ENCODE results near the gene ADAM33. TPM values are rescaled to one million over a fixed set of nuclear protein-coding genes. Genes with fewer than 3 reads are reported as not detected.

The ADAM33 gene
- total RNA-seq, 2 donors from 2014 or later = not detected

GRCh38 chr20:3687655-3688054, 5.8 kb upstream of the ADAM33 start:
- no peaks in the 10 kb centered on the region for H3K9me3 Mint-ChIP-seq
- no peak for ATAC-seq
- H3K27me3 Mint-ChIP-seq = peaks cover 18 to 24% of the 10 kb centered on the region in 2 donors
- peaks cover 0 to 5% of the 10 kb centered on the region in 2 donors for H3K4me1 Mint-ChIP-seq (ENCODE audit: low read depth in 2 of 2)
- no peak overlapping the region for H3K4me3 Mint-ChIP-seq
- no peak overlapping the region for H3K27ac Mint-ChIP-seq
- no peak for DNase-seq (ENCODE audit: low spot score)
- no peaks in the 10 kb centered on the region for H3K36me3 Mint-ChIP-seq

- H3K4me1 Mint-ChIP-seq (ENCODE audit: low read depth in 2 of 2) = peaks cover 0 to 5% of the 10 kb centered on the region in 2 donors
- no peaks in the 10 kb centered on the region for H3K9me3 Mint-ChIP-seq
- H3K27ac Mint-ChIP-seq = no peak overlapping the region
- no peaks in the 10 kb centered on the region for H3K36me3 Mint-ChIP-seq
- no peak for DNase-seq (ENCODE audit: low spot score)
- no peak for ATAC-seq
- no peak overlapping the region for H3K4me3 Mint-ChIP-seq
- H3K27me3 Mint-ChIP-seq = peaks cover 18 to 24% of the 10 kb centered on the region in 2 donors
Measured at GRCh38 chr20:3686867-3687321, 5.1 kb upstream of the ADAM33 start.

GRCh38 chr20:3686421-3686820, 4.6 kb upstream of the ADAM33 start:
- peaks cover 0 to 5% of the 10 kb centered on the region in 2 donors for H3K4me1 Mint-ChIP-seq (ENCODE audit: low read depth in 2 of 2)
- H3K9me3 Mint-ChIP-seq = no peaks in the 10 kb centered on the region
- H3K27ac Mint-ChIP-seq = no peak overlapping the region
- DNase-seq (ENCODE audit: low spot score) (no peak), ATAC-seq (no peak)
- H3K4me3 Mint-ChIP-seq = no peak overlapping the region
- peaks cover 19 to 26% of the 10 kb centered on the region in 2 donors for H3K27me3 Mint-ChIP-seq
- H3K36me3 Mint-ChIP-seq = no peaks in the 10 kb centered on the region

GRCh38 chr20:3685341-3685740, 3.5 kb upstream of the ADAM33 start:
- Mint-ChIP-seq H3K27ac (no peak overlapping the region), H3K36me3 (no peaks in the 10 kb centered on the region), H3K4me3 (no peak overlapping the region), H3K27me3 (peaks cover 24 to 31% of the 10 kb centered on the region in 2 donors), H3K9me3 (no peaks in the 10 kb centered on the region), H3K4me1 (ENCODE audit: low read depth in 2 of 2) (peaks cover 0 to 7% of the 10 kb centered on the region in 2 donors)
- ATAC-seq = no peak
- no peak for DNase-seq (ENCODE audit: low spot score)

- Mint-ChIP-seq H3K27ac (no peak overlapping the region), H3K4me1 (ENCODE audit: low read depth in 2 of 2) (peaks cover 0 to 6% of the 10 kb centered on the region in 2 donors), H3K4me3 (no peak overlapping the region), H3K36me3 (no peaks in the 10 kb centered on the region), H3K9me3 (no peaks in the 10 kb centered on the region), H3K27me3 (peaks cover 34 to 46% of the 10 kb centered on the region in 2 donors)
- ATAC-seq (no peak), DNase-seq (ENCODE audit: low spot score) (no peak)
Measured at GRCh38 chr20:3681352-3681930, 369 bp downstream of the ADAM33 start.

- no peak for ATAC-seq
- Mint-ChIP-seq H3K9me3 (no peaks in the 10 kb centered on the region), H3K27ac (no peak overlapping the region), H3K4me1 (ENCODE audit: low read depth in 2 of 2) (peaks cover 0 to 6% of the 10 kb centered on the region in 2 donors), H3K36me3 (no peaks in the 10 kb centered on the region), H3K27me3 (peaks cover 32 to 46% of the 10 kb centered on the region in 2 donors), H3K4me3 (no peak overlapping the region)
- DNase-seq (ENCODE audit: low spot score) = no peak
Measured at GRCh38 chr20:3680701-3681351, 984 bp downstream of the ADAM33 start.

GRCh38 chr20:3679749-3680700, 1.8 kb downstream of the ADAM33 start:
- no peak for ATAC-seq
- Mint-ChIP-seq H3K4me3 (no peak overlapping the region), H3K36me3 (no peaks in the 10 kb centered on the region), H3K27ac (no peak overlapping the region), H3K4me1 (ENCODE audit: low read depth in 2 of 2) (peaks cover 0 to 6% of the 10 kb centered on the region in 2 donors), H3K9me3 (no peaks in the 10 kb centered on the region), H3K27me3 (peaks cover 38 to 54% of the 10 kb centered on the region in 2 donors)
- DNase-seq (ENCODE audit: low spot score) = no peak

GRCh38 chr20:3678856-3679720, 2.7 kb downstream of the ADAM33 start:
- Mint-ChIP-seq H3K27me3 (peaks cover 41 to 55% of the 10 kb centered on the region in 2 donors), H3K4me1 (ENCODE audit: low read depth in 2 of 2) (peaks cover 0 to 6% of the 10 kb centered on the region in 2 donors), H3K4me3 (no peak overlapping the region), H3K9me3 (no peaks in the 10 kb centered on the region), H3K27ac (no peak overlapping the region), H3K36me3 (no peaks in the 10 kb centered on the region)
- ATAC-seq (no peak), DNase-seq (ENCODE audit: low spot score) (no peak)

- DNase-seq (ENCODE audit: low spot score) = no peak
- H3K4me3 Mint-ChIP-seq = no peak overlapping the region
- ATAC-seq = no peak
- no peak overlapping the region for H3K27ac Mint-ChIP-seq
- H3K27me3 Mint-ChIP-seq = peaks cover 38 to 52% of the 10 kb centered on the region in 2 donors
- no peaks in the 10 kb centered on the region for H3K36me3 Mint-ChIP-seq
- peaks cover 0 to 6% of the 10 kb centered on the region in 2 donors for H3K4me1 Mint-ChIP-seq (ENCODE audit: low read depth in 2 of 2)
- H3K9me3 Mint-ChIP-seq = no peaks in the 10 kb centered on the region
Measured at GRCh38 chr20:3678198-3678597, 3.6 kb downstream of the ADAM33 start.

GRCh38 chr20:3677733-3678132, 4.1 kb downstream of the ADAM33 start:
- no peaks in the 10 kb centered on the region for H3K36me3 Mint-ChIP-seq
- no peaks in the 10 kb centered on the region for H3K9me3 Mint-ChIP-seq
- DNase-seq (ENCODE audit: low spot score) = no peak
- H3K27ac Mint-ChIP-seq = no peak overlapping the region
- H3K27me3 Mint-ChIP-seq = peaks cover 40 to 48% of the 10 kb centered on the region in 2 donors
- peaks cover 0 to 6% of the 10 kb centered on the region in 2 donors for H3K4me1 Mint-ChIP-seq (ENCODE audit: low read depth in 2 of 2)
- no peak overlapping the region for H3K4me3 Mint-ChIP-seq
- no peak for ATAC-seq

- Mint-ChIP-seq H3K27ac (no peak overlapping the region), H3K27me3 (peaks cover 41 to 44% of the 10 kb centered on the region in 2 donors), H3K4me1 (ENCODE audit: low read depth in 2 of 2) (peaks cover 0 to 7% of the 10 kb centered on the region in 2 donors), H3K9me3 (no peaks in the 10 kb centered on the region), H3K36me3 (no peaks in the 10 kb centered on the region), H3K4me3 (no peak overlapping the region)
- ATAC-seq (no peak), DNase-seq (ENCODE audit: low spot score) (no peak)
Measured at GRCh38 chr20:3674995-3675900, 6.6 kb downstream of the ADAM33 start.

GRCh38 chr20:3674447-3674846, 7.4 kb downstream of the ADAM33 start:
- Mint-ChIP-seq H3K4me3 (no peak overlapping the region), H3K27me3 (peaks cover 35 to 45% of the 10 kb centered on the region in 2 donors), H3K27ac (no peak overlapping the region), H3K9me3 (no peaks in the 10 kb centered on the region), H3K4me1 (ENCODE audit: low read depth in 2 of 2) (peaks cover 0 to 10% of the 10 kb centered on the region in 2 donors), H3K36me3 (no peaks in the 10 kb centered on the region)
- DNase-seq (ENCODE audit: low spot score) (no peak), ATAC-seq (no peak)
